Activated CD8-positive, alpha-beta T cell treated with anti-CD3 and anti-CD28 coated beads for 36 hours (primary cell): ENCODE data around the gene SYT7. TPM values are rescaled to one million over a fixed set of nuclear protein-coding genes. Genes with fewer than 3 reads are reported as not detected.

Experiments used
- ATAC-seq: fragments of 200-7000 bp; cut with Tn5 transposase; one replicate; pipeline ENCODE4 v1.10.0; 2021; ENCODE audit warnings: mild to moderate bottlenecking, moderate library complexity
- CTCF ChIA-PET: fragments of 350-600 bp; sonication (Branson Sonifier 250); formaldehyde crosslinking; loops from one replicate; lab custom pipeline; 2021; ENCODE audit warnings: antibody characterized with exemption; lab: Charles Lee
- POLR2A ChIA-PET: fragments of 350-600 bp; sonication (Branson Sonifier 250); formaldehyde crosslinking; loops from one replicate; lab custom pipeline; 2021; ENCODE audit warnings: antibody characterized with exemption; lab: Charles Lee
- DNase-seq: peaks from one replicate; pipeline ENCODE4 v3.0.0-alpha.2; 2020
- H3K27ac Mint-ChIP-seq: one replicate; pipeline ENCODE4 v1.8.0; 2021; ENCODE audit warnings: mild to moderate bottlenecking, mixed read lengths
- H3K27me3 Mint-ChIP-seq: one replicate; pipeline ENCODE4 v1.8.0; 2021; ENCODE audit warnings: mixed read lengths
- H3K36me3 Mint-ChIP-seq: one replicate; pipeline ENCODE4 v1.8.0; 2021; ENCODE audit warnings: low read depth, mixed read lengths
- H3K4me1 Mint-ChIP-seq: one replicate; pipeline ENCODE4 v1.8.0; 2021; ENCODE audit warnings: low read depth, mixed read lengths
- H3K4me3 Mint-ChIP-seq: one replicate; pipeline ENCODE4 v1.8.0; 2021; ENCODE audit warnings: mild to moderate bottlenecking, moderate library complexity, mixed read lengths
- H3K9me3 Mint-ChIP-seq: one replicate; pipeline ENCODE4 v1.8.0; 2021; ENCODE audit warnings: mixed read lengths
- intact Hi-C: fragments of 100-400 bp; cut with micrococcal nuclease; formaldehyde crosslinking; loops from one replicate; pipeline ENCODE4 v1.10.0; 2022
- total RNA-seq, 2 experiments: library from RNA; stranded (reverse); gene quantifications; one replicate each; pipeline ENCODE4 v1.2.3, GENCODE V29; 2021
- TF ChIP-seq, protein P1 (sequence below): fragments of 200-600 bp; IDR thresholded peaks from one replicate; pipeline ENCODE4 v1.8.0; 2022; ENCODE audit warnings: antibody characterized with exemption, mild to moderate bottlenecking

Gene SYT7
- total RNA-seq, 2 experiments from 2014 or later = not detected

DNA sequence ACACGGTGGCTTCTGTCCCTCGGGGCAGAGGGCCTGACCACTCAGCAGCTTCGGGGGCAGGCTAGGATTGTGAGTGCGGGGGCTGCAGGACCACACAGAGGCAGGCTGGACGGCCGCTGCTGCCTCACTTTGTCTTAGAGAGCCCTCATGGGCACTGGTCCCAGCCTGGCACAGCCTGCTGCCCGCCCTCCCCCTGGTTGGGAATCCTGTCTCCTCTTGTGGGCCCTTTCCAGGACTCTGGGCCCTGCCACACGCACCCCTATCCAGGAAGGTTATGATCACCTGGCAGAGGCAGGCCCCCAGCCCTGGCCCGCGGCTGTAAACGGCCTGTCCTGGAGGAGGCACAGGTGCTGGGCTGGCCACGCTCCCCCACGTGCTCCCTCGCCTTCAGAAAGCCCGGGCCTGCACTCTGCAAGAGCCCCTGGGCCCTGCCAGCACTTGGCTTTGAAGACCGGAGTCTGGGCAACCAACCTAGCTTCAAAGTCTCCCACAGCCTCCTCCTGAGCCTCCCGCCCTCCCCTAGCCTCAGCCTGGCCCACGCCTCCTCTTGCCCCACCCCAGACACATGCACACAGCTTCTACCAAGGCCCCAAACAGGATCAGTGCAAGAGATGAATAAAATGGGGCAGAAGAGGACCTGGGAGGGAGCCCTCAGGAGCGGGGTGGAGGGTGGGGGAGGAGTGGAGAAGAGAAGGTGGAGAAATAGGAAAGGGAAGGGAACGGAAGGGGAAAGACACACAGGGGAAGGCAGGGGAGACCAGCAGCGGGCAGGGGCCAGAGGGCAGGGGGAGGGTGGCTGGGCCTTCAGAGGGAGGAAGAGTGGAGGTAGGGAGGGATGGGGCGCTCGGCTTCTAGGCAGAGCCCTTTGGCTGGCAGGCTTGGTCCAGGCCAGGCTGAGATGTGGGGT is 31.0 kb downstream of the SYT7 start:
- H3K27ac Mint-ChIP-seq = no peak overlapping the region
- ATAC-seq (no peak), DNase-seq (no peak)
- peaks cover 28% of the 10 kb centered on the region for H3K27me3 Mint-ChIP-seq
- CTCF ChIA-PET = interaction anchor here (0.6 to 1.0 kb wide), 2 partner anchors 33 to 72 kb away, joined by 3 read pairs; no protein-coding TSS in a partner anchor
- no peak overlapping the region for H3K4me3 Mint-ChIP-seq
- no peaks in the 10 kb centered on the region for H3K36me3 Mint-ChIP-seq
- H3K9me3 Mint-ChIP-seq = no peaks in the 10 kb centered on the region
- POLR2A ChIA-PET = no interaction called here
- intact Hi-C loops = no loop called here
- TF ChIP-seq, protein P1, sequence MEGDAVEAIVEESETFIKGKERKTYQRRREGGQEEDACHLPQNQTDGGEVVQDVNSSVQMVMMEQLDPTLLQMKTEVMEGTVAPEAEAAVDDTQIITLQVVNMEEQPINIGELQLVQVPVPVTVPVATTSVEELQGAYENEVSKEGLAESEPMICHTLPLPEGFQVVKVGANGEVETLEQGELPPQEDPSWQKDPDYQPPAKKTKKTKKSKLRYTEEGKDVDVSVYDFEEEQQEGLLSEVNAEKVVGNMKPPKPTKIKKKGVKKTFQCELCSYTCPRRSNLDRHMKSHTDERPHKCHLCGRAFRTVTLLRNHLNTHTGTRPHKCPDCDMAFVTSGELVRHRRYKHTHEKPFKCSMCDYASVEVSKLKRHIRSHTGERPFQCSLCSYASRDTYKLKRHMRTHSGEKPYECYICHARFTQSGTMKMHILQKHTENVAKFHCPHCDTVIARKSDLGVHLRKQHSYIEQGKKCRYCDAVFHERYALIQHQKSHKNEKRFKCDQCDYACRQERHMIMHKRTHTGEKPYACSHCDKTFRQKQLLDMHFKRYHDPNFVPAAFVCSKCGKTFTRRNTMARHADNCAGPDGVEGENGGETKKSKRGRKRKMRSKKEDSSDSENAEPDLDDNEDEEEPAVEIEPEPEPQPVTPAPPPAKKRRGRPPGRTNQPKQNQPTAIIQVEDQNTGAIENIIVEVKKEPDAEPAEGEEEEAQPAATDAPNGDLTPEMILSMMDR = no peak
- H3K4me1 Mint-ChIP-seq = peaks cover 5% of the 10 kb centered on the region

DNA sequence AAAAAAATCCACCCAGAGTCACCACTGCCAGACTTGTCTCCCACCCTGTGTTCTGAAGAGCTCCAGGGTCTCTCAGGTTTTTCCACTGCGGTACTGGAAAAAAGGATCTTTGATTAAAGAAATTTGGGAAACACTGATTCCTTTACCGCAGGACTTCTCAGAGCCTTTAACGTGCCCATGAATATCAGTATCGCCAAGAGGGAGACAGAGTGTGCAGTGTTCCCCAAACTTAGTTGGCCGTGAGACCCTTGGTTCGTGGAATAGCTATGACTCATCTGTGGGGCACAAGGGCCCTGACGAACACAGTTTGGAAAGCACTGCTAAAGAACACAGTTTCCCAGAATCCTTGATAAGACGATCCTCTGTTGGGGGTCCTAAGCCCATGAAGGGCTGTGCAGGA is 31.7 kb downstream of the SYT7 start:
- DNase-seq (no peak), ATAC-seq (no peak)
- Mint-ChIP-seq H3K9me3 (no peaks in the 10 kb centered on the region), H3K4me1 (peaks cover under 1% of the 10 kb centered on the region), H3K27me3 (peaks cover 23% of the 10 kb centered on the region), H3K27ac (no peak overlapping the region), H3K36me3 (no peaks in the 10 kb centered on the region), H3K4me3 (no peak overlapping the region)
- intact Hi-C loops = no loop called here
- TF ChIP-seq, protein P1 = no peak
- POLR2A ChIA-PET = no interaction called here
- CTCF ChIA-PET = interaction anchor here (1.0 kb wide), 1 partner anchor 71 kb away, joined by 3 read pairs; no protein-coding TSS in a partner anchor

DNA sequence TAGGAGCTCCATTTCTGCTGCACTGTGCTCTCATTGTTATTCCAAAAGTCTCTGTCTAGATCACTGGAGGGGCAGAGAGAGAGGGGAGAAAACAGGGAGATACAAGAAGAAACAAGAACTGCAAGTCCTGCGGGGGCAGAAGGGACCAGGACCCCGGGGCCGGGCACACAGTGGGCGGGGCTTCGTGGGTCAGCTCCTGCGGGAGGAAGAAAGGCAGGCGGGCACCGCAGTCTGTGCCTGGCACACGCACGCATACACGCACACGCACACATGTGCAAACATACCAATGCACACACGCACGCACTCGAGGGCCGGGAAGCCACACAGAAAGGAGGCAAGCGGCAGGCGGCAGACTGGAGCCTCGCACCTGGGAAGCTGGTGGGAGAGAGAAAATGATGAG is 33.6 kb downstream of the SYT7 start:
- H3K36me3 Mint-ChIP-seq = no peaks in the 10 kb centered on the region
- DNase-seq = no peak
- no peak for ATAC-seq
- no peak overlapping the region for H3K27ac Mint-ChIP-seq
- no peaks in the 10 kb centered on the region for H3K9me3 Mint-ChIP-seq
- intact Hi-C loops = no loop called here
- peaks cover 8% of the 10 kb centered on the region for H3K27me3 Mint-ChIP-seq
- no peaks in the 10 kb centered on the region for H3K4me1 Mint-ChIP-seq
- no peak overlapping the region for H3K4me3 Mint-ChIP-seq
- ChIA-PET POLR2A (no interaction called here), CTCF (interaction anchor here (1.0 kb wide), 1 partner anchor 20 kb away, joined by 3 read pairs; no protein-coding TSS in a partner anchor)
- TF ChIP-seq, protein P1 = no peak

DNA sequence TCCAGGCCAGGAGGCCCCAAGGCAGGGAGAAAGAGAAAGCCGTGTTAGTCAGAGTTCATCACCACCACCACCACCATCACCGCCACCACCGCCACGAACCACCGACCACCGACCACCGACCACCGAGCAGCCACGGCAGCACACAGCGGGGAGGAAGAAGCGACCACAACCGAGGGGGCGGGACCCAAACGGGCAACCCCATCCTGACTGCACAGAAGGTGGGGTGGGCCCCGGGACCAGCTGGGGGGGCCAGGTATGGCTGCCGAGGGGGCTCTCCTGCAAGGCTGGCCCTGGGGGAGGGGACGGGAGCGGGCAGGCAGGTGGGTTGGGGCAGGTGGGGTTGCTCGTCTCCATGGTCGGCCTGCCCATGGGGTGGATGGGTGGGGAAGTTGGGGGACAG is 34.2 kb downstream of the SYT7 start:
- TF ChIP-seq, protein P1 = no peak
- DNase-seq = no peak
- Mint-ChIP-seq H3K27me3 (peaks cover 10% of the 10 kb centered on the region), H3K4me3 (no peak overlapping the region), H3K9me3 (no peaks in the 10 kb centered on the region), H3K4me1 (no peaks in the 10 kb centered on the region), H3K27ac (no peak overlapping the region), H3K36me3 (no peaks in the 10 kb centered on the region)
- no peak for ATAC-seq
- intact Hi-C loops = no loop called here
- POLR2A ChIA-PET = no interaction called here
- CTCF ChIA-PET = interaction anchor here (1.0 kb wide), 1 partner anchor 20 kb away, joined by 3 read pairs; no protein-coding TSS in a partner anchor

DNA sequence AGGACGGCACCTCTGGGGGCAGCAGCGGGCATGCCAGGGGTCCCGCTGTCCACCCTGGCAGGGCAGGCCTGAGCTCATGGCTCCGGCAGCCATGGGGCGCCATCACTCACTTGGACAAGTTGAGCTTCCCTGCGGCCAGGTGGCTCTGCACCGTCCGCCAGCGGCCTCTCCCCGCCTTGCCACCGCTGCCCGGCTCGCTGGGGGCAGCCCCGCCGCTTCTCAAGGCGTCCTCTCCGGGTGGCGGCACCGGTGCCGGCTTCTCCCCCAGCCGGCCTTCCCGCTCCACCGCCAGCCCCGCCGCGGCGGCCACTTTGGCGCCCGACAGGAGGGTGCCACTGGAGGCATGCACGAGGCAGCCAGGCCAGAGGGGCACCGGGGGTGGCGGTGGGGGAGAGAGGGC is 35.0 kb downstream of the SYT7 start:
- no peak for DNase-seq
- POLR2A ChIA-PET = no interaction called here
- ATAC-seq = no peak
- Mint-ChIP-seq H3K4me1 (no peaks in the 10 kb centered on the region), H3K4me3 (no peak overlapping the region), H3K36me3 (no peaks in the 10 kb centered on the region), H3K27ac (no peak overlapping the region), H3K27me3 (peaks cover 12% of the 10 kb centered on the region), H3K9me3 (no peaks in the 10 kb centered on the region)
- intact Hi-C loops = no loop called here
- TF ChIP-seq, protein P1 = no peak
- CTCF ChIA-PET = interaction anchor here (0.9 to 1.6 kb wide), 7 partner anchors 18 to 138 kb away, joined by 3 to 7 read pairs (median 3); no protein-coding TSS in a partner anchor
